ENCODE measurements around the gene ZNF414. TPM values are rescaled to one million over a fixed set of nuclear protein-coding genes. Genes with fewer than 3 reads are reported as not detected.

The ZNF414 gene
- polyA plus RNA-seq, 1 donor (not counting 4 experiments of a cell fraction or from before 2014, with no cell fraction given): 1.9 TPM

GRCh38 chr19:8461376-8461775, 52.6 kb downstream of the ZNF414 start:
- Histone ChIP-seq H3K27me3 (ENCODE audit: control insufficient read depth, extremely low read depth, insufficient read depth, low read length) (no peaks in the 10 kb centered on the region), H3K27ac (ENCODE audit: control insufficient read depth, insufficient read depth, low read length) (no peak overlapping the region), H3K4me1 (ENCODE audit: control insufficient read depth, extremely low read depth, insufficient read depth, low read length) (peaks cover 3% of the 10 kb centered on the region), H3K9me1 (ENCODE audit: control insufficient read depth, extremely low read depth, insufficient read depth, low read length) (no peaks in the 10 kb centered on the region), H4K20me1 (ENCODE audit: control insufficient read depth, extremely low read depth, insufficient read depth, low read length) (peaks cover 36% of the 10 kb centered on the region), H2AFZ (ENCODE audit: control insufficient read depth, low read length) (no peak overlapping the region), H3K36me3 (ENCODE audit: control insufficient read depth in 2 of 2, extremely low read depth in 1 of 2, insufficient read depth in 2 of 2, low read length in 2 of 2) (peaks cover 22 to 55% of the 10 kb centered on the region in 2 experiments), H3K4me3 (ENCODE audit: control insufficient read depth in 2 of 3, extremely low read depth in 1 of 3, insufficient read depth in 2 of 3, low read depth in 1 of 3, low read length in 3 of 3) (no peak overlapping the region), H3K9me3 (ENCODE audit: control insufficient read depth, low read depth, low read length) (no peaks in the 10 kb centered on the region), H3K4me2 (ENCODE audit: control insufficient read depth, extremely low read depth, insufficient read depth, low read depth, low read length) (no peak overlapping the region), H3K79me2 (ENCODE audit: control insufficient read depth, insufficient read depth, low read length) (peaks cover 90% of the 10 kb centered on the region), H3K9ac (ENCODE audit: control insufficient read depth, extremely low read depth, insufficient read depth, low read length) (no peak overlapping the region)
- dilution Hi-C loops (cut with MboI; ENCODE audit: extremely low pct_ligation_motif_present, low sequenced_read_pairs): no loop called here
- TF ChIP-seq EZH2 (IDR thresholded peaks at IDR 0.05; ENCODE audit: low read length) (no peak), CTCF (optimal IDR thresholded peaks at IDR 0.05 in 1 of 3, IDR thresholded peaks at IDR 0.05 in 1 of 3, conservative IDR thresholded peaks at IDR 0.05 in 1 of 3; ENCODE audit: extremely low read depth in 1 of 3, insufficient read depth in 2 of 3, low read length in 3 of 3) (no peak)
- DNase-seq (ENCODE audit: low read depth, low spot score) (no peak), FAIRE-seq (no peak)

GRCh38 chr19:8460516-8461298, 53.3 kb downstream of the ZNF414 start:
- Histone ChIP-seq H4K20me1 (ENCODE audit: control insufficient read depth, extremely low read depth, insufficient read depth, low read length) (peaks cover 41% of the 10 kb centered on the region), H3K9ac (ENCODE audit: control insufficient read depth, extremely low read depth, insufficient read depth, low read length) (no peak overlapping the region)
- FAIRE-seq: no peak

More at GRCh38 chr19:8460516-8461298, 53.3 kb downstream of the ZNF414 start:
- no peak overlapping the region for H2AFZ ChIP-seq (ENCODE audit: control insufficient read depth, low read length)
- H3K27ac ChIP-seq (ENCODE audit: control insufficient read depth, insufficient read depth, low read length): no peak overlapping the region
- no peak overlapping the region for H3K4me2 ChIP-seq (ENCODE audit: control insufficient read depth, extremely low read depth, insufficient read depth, low read depth, low read length)
- H3K4me3 ChIP-seq (ENCODE audit: control insufficient read depth in 2 of 3, extremely low read depth in 1 of 3, insufficient read depth in 2 of 3, low read depth in 1 of 3, low read length in 3 of 3): no peak overlapping the region
- H3K79me2 ChIP-seq (ENCODE audit: control insufficient read depth, insufficient read depth, low read length): peaks cover 93% of the 10 kb centered on the region
- no peak for TF ChIP-seq CTCF (optimal IDR thresholded peaks at IDR 0.05 in 1 of 3, IDR thresholded peaks at IDR 0.05 in 1 of 3, conservative IDR thresholded peaks at IDR 0.05 in 1 of 3; ENCODE audit: extremely low read depth in 1 of 3, insufficient read depth in 2 of 3, low read length in 3 of 3)
- no peaks in the 10 kb centered on the region for H3K27me3 ChIP-seq (ENCODE audit: control insufficient read depth, extremely low read depth, insufficient read depth, low read length)
- no peaks in the 10 kb centered on the region for H3K9me3 ChIP-seq (ENCODE audit: control insufficient read depth, low read depth, low read length)
- DNase-seq (ENCODE audit: low read depth, low spot score): no peak
- peaks cover 21 to 54% of the 10 kb centered on the region in 2 experiments for H3K36me3 ChIP-seq (ENCODE audit: control insufficient read depth in 2 of 2, extremely low read depth in 1 of 2, insufficient read depth in 2 of 2, low read length in 2 of 2)
- H3K4me1 ChIP-seq (ENCODE audit: control insufficient read depth, extremely low read depth, insufficient read depth, low read length): peaks cover 3% of the 10 kb centered on the region
- dilution Hi-C loops (cut with MboI; ENCODE audit: extremely low pct_ligation_motif_present, low sequenced_read_pairs): no loop called here
- H3K9me1 ChIP-seq (ENCODE audit: control insufficient read depth, extremely low read depth, insufficient read depth, low read length): no peaks in the 10 kb centered on the region

Other genes with a start within 250 kb of the ZNF414 start
- gene CD320, start 205.8 kb downstream of the ZNF414 start, polyA plus RNA-seq: 14.1 to 18.3 TPM (median 15.4 TPM) in 3 replicates
- gene NDUFA7, start 192.8 kb downstream of the ZNF414 start, polyA plus RNA-seq: 46.7 to 115 TPM (median 59.2 TPM) in 3 replicates
- gene RPS28, start 192.7 kb downstream of the ZNF414 start, polyA plus RNA-seq: 430 to 1,004 TPM (median 960 TPM) in 3 replicates
- 0.15 to 0.27 TPM (median 0.16 TPM) in 3 replicates for gene KANK3, start 170.9 kb downstream of the ZNF414 start, polyA plus RNA-seq
- 102 to 143 TPM (median 112 TPM) in 3 replicates for gene ANGPTL4, start 150.0 kb downstream of the ZNF414 start, polyA plus RNA-seq
- gene RAB11B, start 123.8 kb downstream of the ZNF414 start, polyA plus RNA-seq: 14.3 to 40.8 TPM (median 17.0 TPM) in 3 replicates
- 13.7 to 24.4 TPM (median 20.5 TPM) in 3 replicates for gene MARCHF2, start 100.9 kb downstream of the ZNF414 start, polyA plus RNA-seq
- gene HNRNPM, start 69.2 kb downstream of the ZNF414 start, polyA plus RNA-seq: 45.7 to 126 TPM (median 110 TPM) in 3 replicates
- gene PRAM1, start 11.5 kb downstream of the ZNF414 start, polyA plus RNA-seq: not detected in 3 replicates
- 0.08 to 0.14 TPM (median 0.08 TPM) in 3 replicates for gene MYO1F, start 63.3 kb upstream of the ZNF414 start, polyA plus RNA-seq
- not detected in 3 replicates for gene ADAMTS10, start 96.5 kb upstream of the ZNF414 start, polyA plus RNA-seq
- not detected in 3 replicates for gene NFILZ, start 116.5 kb upstream of the ZNF414 start, polyA plus RNA-seq
- gene ACTL9, start 184.6 kb upstream of the ZNF414 start, polyA plus RNA-seq: not detected in 3 replicates
- not detected in 3 replicates for gene OR2Z1, start 207.5 kb upstream of the ZNF414 start, polyA plus RNA-seq